Measurements from ENCODE around the gene TMEM101.

GRCh38 chr17:44030482-44030881 is 15.7 kb upstream of the TMEM101 start:
- no peak for TF ChIP-seq POLR2A (IDR thresholded peaks at IDR 0.05; ENCODE audit: low read length)
- no peak for TF ChIP-seq GATA1 (IDR thresholded peaks at IDR 0.05; ENCODE audit: low read depth, low read length)

All from erythroblast (primary cell).